Measurements from ENCODE around the gene CAVIN4. TPM values are rescaled to one million over a fixed set of nuclear protein-coding genes. Genes with fewer than 3 reads are reported as not detected.
A peak's percentile ranks its signal among the peaks of the same experiment; 100 is the strongest.

Gene CAVIN4
- total RNA-seq, 2 donors from 2014 or later: 0.10 to 0.19 TPM

GRCh38 chr9:100579665-100580064 lies 1.8 kb downstream of the CAVIN4 start:
- no peaks in the 10 kb centered on the region for H3K9me3 Mint-ChIP-seq
- H3K36me3 Mint-ChIP-seq (ENCODE audit: insufficient read depth in 2 of 2): no peaks in the 10 kb centered on the region
- DNase-seq (no peak), ATAC-seq (replicated peaks in 1 of 2) (no peak)
- H3K4me3 Mint-ChIP-seq: no peak overlapping the region
- H3K4me1 Mint-ChIP-seq (ENCODE audit: low read depth): no peaks in the 10 kb centered on the region
- no peaks in the 10 kb centered on the region for H3K27me3 Mint-ChIP-seq (ENCODE audit: low read depth)
- no peak overlapping the region for H3K27ac Mint-ChIP-seq

- Mint-ChIP-seq H3K27me3 (ENCODE audit: low read depth) (no peaks in the 10 kb centered on the region), H3K4me1 (ENCODE audit: low read depth) (no peaks in the 10 kb centered on the region), H3K9me3 (no peaks in the 10 kb centered on the region), H3K36me3 (ENCODE audit: insufficient read depth in 2 of 2) (no peaks in the 10 kb centered on the region), H3K4me3 (no peak overlapping the region), H3K27ac (no peak overlapping the region)
- DNase-seq: no peak
- no peak for ATAC-seq (replicated peaks in 1 of 2)
These were observed 2.4 kb downstream of the CAVIN4 start for GRCh38 chr9:100580257-100580656.

- H3K4me1 Mint-ChIP-seq (ENCODE audit: low read depth): no peaks in the 10 kb centered on the region
- DNase-seq: no peak
These were observed 3.2 kb downstream of the CAVIN4 start for GRCh38 chr9:100581081-100581480.

GRCh38 chr9:100581661-100582060 lies 3.8 kb downstream of the CAVIN4 start:
- DNase-seq: no peak
- H3K4me3 Mint-ChIP-seq: no peak overlapping the region
- no peaks in the 10 kb centered on the region for H3K4me1 Mint-ChIP-seq (ENCODE audit: low read depth)

More at GRCh38 chr9:100581081-100581480, 3.2 kb downstream of the CAVIN4 start:
- no peak for ATAC-seq (replicated peaks in 1 of 2)
- no peaks in the 10 kb centered on the region for H3K9me3 Mint-ChIP-seq
- H3K36me3 Mint-ChIP-seq (ENCODE audit: insufficient read depth in 2 of 2): no peaks in the 10 kb centered on the region
- no peak overlapping the region for H3K4me3 Mint-ChIP-seq
- H3K27ac Mint-ChIP-seq: no peak overlapping the region
- no peaks in the 10 kb centered on the region for H3K27me3 Mint-ChIP-seq (ENCODE audit: low read depth)

GRCh38 chr9:100583014-100583802 lies 5.3 kb downstream of the CAVIN4 start:
- H3K27me3 Mint-ChIP-seq (ENCODE audit: low read depth): no peaks in the 10 kb centered on the region
- H3K4me3 Mint-ChIP-seq: no peak overlapping the region
- H3K4me1 Mint-ChIP-seq (ENCODE audit: low read depth): no peaks in the 10 kb centered on the region
- H3K27ac Mint-ChIP-seq: no peak overlapping the region
- no peaks in the 10 kb centered on the region for H3K36me3 Mint-ChIP-seq (ENCODE audit: insufficient read depth in 2 of 2)
- H3K9me3 Mint-ChIP-seq: no peaks in the 10 kb centered on the region
- DNase-seq: no peak
- ATAC-seq (replicated peaks in 1 of 2): no peak

More at GRCh38 chr9:100581661-100582060, 3.8 kb downstream of the CAVIN4 start:
- H3K27ac Mint-ChIP-seq: no peak overlapping the region
- H3K9me3 Mint-ChIP-seq: no peaks in the 10 kb centered on the region
- H3K36me3 Mint-ChIP-seq (ENCODE audit: insufficient read depth in 2 of 2): no peaks in the 10 kb centered on the region
- H3K27me3 Mint-ChIP-seq (ENCODE audit: low read depth): no peaks in the 10 kb centered on the region
- ATAC-seq (replicated peaks in 1 of 2): no peak

GRCh38 chr9:100584951-100585350 lies 7.1 kb downstream of the CAVIN4 start:
- no peak for ATAC-seq (replicated peaks in 1 of 2)

GRCh38 chr9:100586093-100586492 lies 8.2 kb downstream of the CAVIN4 start:
- DNase-seq (no peak), ATAC-seq (replicated peaks in 1 of 2) (no peak)
- Mint-ChIP-seq H3K27ac (no peak overlapping the region), H3K27me3 (ENCODE audit: low read depth) (no peaks in the 10 kb centered on the region), H3K4me1 (ENCODE audit: low read depth) (no peaks in the 10 kb centered on the region), H3K4me3 (no peak overlapping the region), H3K9me3 (no peaks in the 10 kb centered on the region), H3K36me3 (ENCODE audit: insufficient read depth in 2 of 2) (no peaks in the 10 kb centered on the region)

More at GRCh38 chr9:100584951-100585350, 7.1 kb downstream of the CAVIN4 start:
- no peaks in the 10 kb centered on the region for H3K9me3 Mint-ChIP-seq
- H3K36me3 Mint-ChIP-seq (ENCODE audit: insufficient read depth in 2 of 2): no peaks in the 10 kb centered on the region
- no peaks in the 10 kb centered on the region for H3K27me3 Mint-ChIP-seq (ENCODE audit: low read depth)
- H3K4me3 Mint-ChIP-seq: no peak overlapping the region
- H3K4me1 Mint-ChIP-seq (ENCODE audit: low read depth): no peaks in the 10 kb centered on the region
- H3K27ac Mint-ChIP-seq: no peak overlapping the region
- DNase-seq: no peak

GRCh38 chr9:100587375-100587774 lies 9.5 kb downstream of the CAVIN4 start:
- no peak for DNase-seq
- H3K9me3 Mint-ChIP-seq: no peaks in the 10 kb centered on the region
- H3K4me1 Mint-ChIP-seq (ENCODE audit: low read depth): no peaks in the 10 kb centered on the region

GRCh38 chr9:100589582-100589981 lies 11.7 kb downstream of the CAVIN4 start:
- H3K27me3 Mint-ChIP-seq (ENCODE audit: low read depth): no peaks in the 10 kb centered on the region
- H3K36me3 Mint-ChIP-seq (ENCODE audit: insufficient read depth in 2 of 2): no peaks in the 10 kb centered on the region
- H3K9me3 Mint-ChIP-seq: no peaks in the 10 kb centered on the region
- ATAC-seq (replicated peaks in 1 of 2) (no peak), DNase-seq (no peak)
- H3K4me1 Mint-ChIP-seq (ENCODE audit: low read depth): no peaks in the 10 kb centered on the region
- no peak overlapping the region for H3K27ac Mint-ChIP-seq
- no peak overlapping the region for H3K4me3 Mint-ChIP-seq

More at GRCh38 chr9:100587375-100587774, 9.5 kb downstream of the CAVIN4 start:
- ATAC-seq (replicated peaks in 1 of 2): no peak
- Mint-ChIP-seq H3K4me3 (no peak overlapping the region), H3K36me3 (ENCODE audit: insufficient read depth in 2 of 2) (no peaks in the 10 kb centered on the region), H3K27ac (no peak overlapping the region), H3K27me3 (ENCODE audit: low read depth) (no peaks in the 10 kb centered on the region)

GRCh38 chr9:100590481-100590880 lies 12.6 kb downstream of the CAVIN4 start:
- H3K4me3 Mint-ChIP-seq: no peak overlapping the region
- DNase-seq: no peak
- ATAC-seq (replicated peaks in 1 of 2): no peak
- H3K27ac Mint-ChIP-seq: no peak overlapping the region
- H3K9me3 Mint-ChIP-seq: no peaks in the 10 kb centered on the region
- no peaks in the 10 kb centered on the region for H3K4me1 Mint-ChIP-seq (ENCODE audit: low read depth)
- H3K27me3 Mint-ChIP-seq (ENCODE audit: low read depth): no peaks in the 10 kb centered on the region
- no peaks in the 10 kb centered on the region for H3K36me3 Mint-ChIP-seq (ENCODE audit: insufficient read depth in 2 of 2)

- ATAC-seq (replicated peaks in 1 of 2): no peak
- H3K27me3 Mint-ChIP-seq (ENCODE audit: low read depth): no peaks in the 10 kb centered on the region
These were observed 13.3 kb downstream of the CAVIN4 start for GRCh38 chr9:100591139-100591538.

GRCh38 chr9:100591639-100592412 lies 13.9 kb downstream of the CAVIN4 start:
- H3K4me3 Mint-ChIP-seq: no peak overlapping the region
- H3K36me3 Mint-ChIP-seq (ENCODE audit: insufficient read depth in 2 of 2): no peaks in the 10 kb centered on the region
- ATAC-seq (replicated peaks in 1 of 2) (no peak), DNase-seq (no peak)
- peaks cover 3% of the 10 kb centered on the region for H3K27me3 Mint-ChIP-seq (ENCODE audit: low read depth)
- no peaks in the 10 kb centered on the region for H3K9me3 Mint-ChIP-seq
- H3K4me1 Mint-ChIP-seq (ENCODE audit: low read depth): no peaks in the 10 kb centered on the region
- no peak overlapping the region for H3K27ac Mint-ChIP-seq

More at GRCh38 chr9:100591139-100591538, 13.3 kb downstream of the CAVIN4 start:
- H3K36me3 Mint-ChIP-seq (ENCODE audit: insufficient read depth in 2 of 2): no peaks in the 10 kb centered on the region
- no peak overlapping the region for H3K27ac Mint-ChIP-seq
- H3K4me1 Mint-ChIP-seq (ENCODE audit: low read depth): no peaks in the 10 kb centered on the region
- H3K9me3 Mint-ChIP-seq: no peaks in the 10 kb centered on the region
- H3K4me3 Mint-ChIP-seq: no peak overlapping the region
- no peak for DNase-seq

GRCh38 chr9:100595391-100596199 lies 17.7 kb downstream of the CAVIN4 start:
- Mint-ChIP-seq H3K36me3 (ENCODE audit: insufficient read depth in 2 of 2) (no peaks in the 10 kb centered on the region), H3K9me3 (no peaks in the 10 kb centered on the region)
- peak; percentile 37 to 39 for ATAC-seq (replicated peaks in 1 of 2)

More at GRCh38 chr9:100595391-100596199, 17.7 kb downstream of the CAVIN4 start:
- peak in 1 of 2 donors; percentile 39 for DNase-seq
- Mint-ChIP-seq H3K27me3 (ENCODE audit: low read depth) (peaks cover 15% of the 10 kb centered on the region), H3K27ac (no peak overlapping the region), H3K4me3 (no peak overlapping the region), H3K4me1 (ENCODE audit: low read depth) (peaks cover 26% of the 10 kb centered on the region)
